ENCODE results near the gene ROBO2. TPM values are rescaled to one million over a fixed set of nuclear protein-coding genes. Genes with fewer than 3 reads are reported as not detected.

ROBO2 gene
- total RNA-seq, 1 donor from 2014 or later, result 8.9 TPM

- Histone ChIP-seq H3K27ac (ENCODE audit: low read depth, low read length) (no peak overlapping the region), H3K4me3 (ENCODE audit: low read length in 3 of 3) (no peak overlapping the region), H3K9me3 (ENCODE audit: control insufficient read depth in 3 of 3, low read length in 3 of 3) (no peaks in the 10 kb centered on the region), H3K36me3 (ENCODE audit: control insufficient read depth in 3 of 3, insufficient read depth in 3 of 3, low read length in 3 of 3) (no peaks in the 10 kb centered on the region), H3K9ac (ENCODE audit: low read depth in 1 of 3, low read length in 3 of 3) (no peak overlapping the region), H3K27me3 (ENCODE audit: control insufficient read depth in 3 of 3, insufficient read depth in 3 of 3, low read length in 3 of 3) (no peaks in the 10 kb centered on the region), H3K4me1 (ENCODE audit: control insufficient read depth in 3 of 3, insufficient read depth in 3 of 3, low read length in 3 of 3) (no peaks in the 10 kb centered on the region)
Observed at GRCh38 chr3:77588863-77589262, 549.0 kb downstream of the ROBO2 start.

GRCh38 chr3:77590191-77590590 is 550.3 kb downstream of the ROBO2 start:
- Histone ChIP-seq H3K9ac (ENCODE audit: low read depth in 1 of 3, low read length in 3 of 3) (no peak overlapping the region), H3K4me1 (ENCODE audit: control insufficient read depth in 3 of 3, insufficient read depth in 3 of 3, low read length in 3 of 3) (no peaks in the 10 kb centered on the region), H3K36me3 (ENCODE audit: control insufficient read depth in 3 of 3, insufficient read depth in 3 of 3, low read length in 3 of 3) (no peaks in the 10 kb centered on the region), H3K4me3 (ENCODE audit: low read length in 3 of 3) (no peak overlapping the region), H3K9me3 (ENCODE audit: control insufficient read depth in 3 of 3, low read length in 3 of 3) (no peaks in the 10 kb centered on the region), H3K27me3 (ENCODE audit: control insufficient read depth in 3 of 3, insufficient read depth in 3 of 3, low read length in 3 of 3) (no peaks in the 10 kb centered on the region), H3K27ac (ENCODE audit: low read depth, low read length) (no peak overlapping the region)

- Histone ChIP-seq H3K9ac (ENCODE audit: low read depth in 1 of 3, low read length in 3 of 3) (no peak overlapping the region), H3K27me3 (ENCODE audit: control insufficient read depth in 3 of 3, insufficient read depth in 3 of 3, low read length in 3 of 3) (no peaks in the 10 kb centered on the region), H3K27ac (ENCODE audit: low read depth, low read length) (no peak overlapping the region), H3K36me3 (ENCODE audit: control insufficient read depth in 3 of 3, insufficient read depth in 3 of 3, low read length in 3 of 3) (no peaks in the 10 kb centered on the region), H3K4me3 (ENCODE audit: low read length in 3 of 3) (no peak overlapping the region), H3K4me1 (ENCODE audit: control insufficient read depth in 3 of 3, insufficient read depth in 3 of 3, low read length in 3 of 3) (no peaks in the 10 kb centered on the region), H3K9me3 (ENCODE audit: control insufficient read depth in 3 of 3, low read length in 3 of 3) (no peaks in the 10 kb centered on the region)
Observed at GRCh38 chr3:77595371-77595870, 555.5 kb downstream of the ROBO2 start.

- Histone ChIP-seq H3K9me3 (ENCODE audit: control insufficient read depth in 3 of 3, low read length in 3 of 3) (no peaks in the 10 kb centered on the region), H3K4me1 (ENCODE audit: control insufficient read depth in 3 of 3, insufficient read depth in 3 of 3, low read length in 3 of 3) (no peaks in the 10 kb centered on the region), H3K4me3 (ENCODE audit: low read length in 3 of 3) (no peak overlapping the region), H3K9ac (ENCODE audit: low read depth in 1 of 3, low read length in 3 of 3) (no peak overlapping the region), H3K36me3 (ENCODE audit: control insufficient read depth in 3 of 3, insufficient read depth in 3 of 3, low read length in 3 of 3) (no peaks in the 10 kb centered on the region), H3K27ac (ENCODE audit: low read depth, low read length) (no peak overlapping the region), H3K27me3 (ENCODE audit: control insufficient read depth in 3 of 3, insufficient read depth in 3 of 3, low read length in 3 of 3) (no peaks in the 10 kb centered on the region)
Observed at GRCh38 chr3:77599948-77600347, 560.0 kb downstream of the ROBO2 start.

- H3K4me3 ChIP-seq (ENCODE audit: low read length in 3 of 3), result no peak overlapping the region
- H3K27me3 ChIP-seq (ENCODE audit: control insufficient read depth in 3 of 3, insufficient read depth in 3 of 3, low read length in 3 of 3), result no peaks in the 10 kb centered on the region
- no peaks in the 10 kb centered on the region for H3K36me3 ChIP-seq (ENCODE audit: control insufficient read depth in 3 of 3, insufficient read depth in 3 of 3, low read length in 3 of 3)
- H3K9ac ChIP-seq (ENCODE audit: low read depth in 1 of 3, low read length in 3 of 3), result no peak overlapping the region
- no peaks in the 10 kb centered on the region for H3K9me3 ChIP-seq (ENCODE audit: control insufficient read depth in 3 of 3, low read length in 3 of 3)
- no peaks in the 10 kb centered on the region for H3K4me1 ChIP-seq (ENCODE audit: control insufficient read depth in 3 of 3, insufficient read depth in 3 of 3, low read length in 3 of 3)
- H3K27ac ChIP-seq (ENCODE audit: low read depth, low read length), result no peak overlapping the region
Observed at GRCh38 chr3:77601823-77602415, 562.0 kb downstream of the ROBO2 start.

GRCh38 chr3:77602722-77603121 is 562.8 kb downstream of the ROBO2 start:
- Histone ChIP-seq H3K4me3 (ENCODE audit: low read length in 3 of 3) (no peak overlapping the region), H3K9ac (ENCODE audit: low read depth in 1 of 3, low read length in 3 of 3) (no peak overlapping the region), H3K9me3 (ENCODE audit: control insufficient read depth in 3 of 3, low read length in 3 of 3) (no peaks in the 10 kb centered on the region), H3K27ac (ENCODE audit: low read depth, low read length) (no peak overlapping the region), H3K36me3 (ENCODE audit: control insufficient read depth in 3 of 3, insufficient read depth in 3 of 3, low read length in 3 of 3) (no peaks in the 10 kb centered on the region), H3K4me1 (ENCODE audit: control insufficient read depth in 3 of 3, insufficient read depth in 3 of 3, low read length in 3 of 3) (no peaks in the 10 kb centered on the region), H3K27me3 (ENCODE audit: control insufficient read depth in 3 of 3, insufficient read depth in 3 of 3, low read length in 3 of 3) (no peaks in the 10 kb centered on the region)

GRCh38 chr3:77605308-77605707 is 565.4 kb downstream of the ROBO2 start:
- no peaks in the 10 kb centered on the region for H3K36me3 ChIP-seq (ENCODE audit: control insufficient read depth in 3 of 3, insufficient read depth in 3 of 3, low read length in 3 of 3)
- no peak overlapping the region for H3K4me3 ChIP-seq (ENCODE audit: low read length in 3 of 3)
- no peak overlapping the region for H3K9ac ChIP-seq (ENCODE audit: low read depth in 1 of 3, low read length in 3 of 3)
- no peak overlapping the region for H3K27ac ChIP-seq (ENCODE audit: low read depth, low read length)
- no peaks in the 10 kb centered on the region for H3K27me3 ChIP-seq (ENCODE audit: control insufficient read depth in 3 of 3, insufficient read depth in 3 of 3, low read length in 3 of 3)
- no peaks in the 10 kb centered on the region for H3K9me3 ChIP-seq (ENCODE audit: control insufficient read depth in 3 of 3, low read length in 3 of 3)
- no peaks in the 10 kb centered on the region for H3K4me1 ChIP-seq (ENCODE audit: control insufficient read depth in 3 of 3, insufficient read depth in 3 of 3, low read length in 3 of 3)

- no peaks in the 10 kb centered on the region for H3K27me3 ChIP-seq (ENCODE audit: control insufficient read depth in 3 of 3, insufficient read depth in 3 of 3, low read length in 3 of 3)
Observed at GRCh38 chr3:77605865-77606264, 566.0 kb downstream of the ROBO2 start.

GRCh38 chr3:77606372-77606771 is 566.5 kb downstream of the ROBO2 start:
- Histone ChIP-seq H3K27ac (ENCODE audit: low read depth, low read length) (no peak overlapping the region), H3K36me3 (ENCODE audit: control insufficient read depth in 3 of 3, insufficient read depth in 3 of 3, low read length in 3 of 3) (no peaks in the 10 kb centered on the region), H3K4me3 (ENCODE audit: low read length in 3 of 3) (no peak overlapping the region), H3K4me1 (ENCODE audit: control insufficient read depth in 3 of 3, insufficient read depth in 3 of 3, low read length in 3 of 3) (no peaks in the 10 kb centered on the region), H3K9ac (ENCODE audit: low read depth in 1 of 3, low read length in 3 of 3) (no peak overlapping the region), H3K9me3 (ENCODE audit: control insufficient read depth in 3 of 3, low read length in 3 of 3) (no peaks in the 10 kb centered on the region), H3K27me3 (ENCODE audit: control insufficient read depth in 3 of 3, insufficient read depth in 3 of 3, low read length in 3 of 3) (no peaks in the 10 kb centered on the region)

More at GRCh38 chr3:77605865-77606264, 566.0 kb downstream of the ROBO2 start:
- H3K4me1 ChIP-seq (ENCODE audit: control insufficient read depth in 3 of 3, insufficient read depth in 3 of 3, low read length in 3 of 3), result no peaks in the 10 kb centered on the region
- no peaks in the 10 kb centered on the region for H3K9me3 ChIP-seq (ENCODE audit: control insufficient read depth in 3 of 3, low read length in 3 of 3)
- H3K9ac ChIP-seq (ENCODE audit: low read depth in 1 of 3, low read length in 3 of 3), result no peak overlapping the region
- no peak overlapping the region for H3K4me3 ChIP-seq (ENCODE audit: low read length in 3 of 3)
- no peaks in the 10 kb centered on the region for H3K36me3 ChIP-seq (ENCODE audit: control insufficient read depth in 3 of 3, insufficient read depth in 3 of 3, low read length in 3 of 3)
- H3K27ac ChIP-seq (ENCODE audit: low read depth, low read length), result no peak overlapping the region

- H3K27ac ChIP-seq (ENCODE audit: low read depth, low read length), result no peak overlapping the region
Observed at GRCh38 chr3:77618686-77619085, 578.8 kb downstream of the ROBO2 start.

More at GRCh38 chr3:77618686-77619085, 578.8 kb downstream of the ROBO2 start:
- no peak overlapping the region for H3K4me3 ChIP-seq (ENCODE audit: low read length in 3 of 3)
- no peaks in the 10 kb centered on the region for H3K4me1 ChIP-seq (ENCODE audit: control insufficient read depth in 3 of 3, insufficient read depth in 3 of 3, low read length in 3 of 3)
- H3K9me3 ChIP-seq (ENCODE audit: control insufficient read depth in 3 of 3, low read length in 3 of 3), result no peaks in the 10 kb centered on the region
- H3K27me3 ChIP-seq (ENCODE audit: control insufficient read depth in 3 of 3, insufficient read depth in 3 of 3, low read length in 3 of 3), result no peaks in the 10 kb centered on the region
- no peaks in the 10 kb centered on the region for H3K36me3 ChIP-seq (ENCODE audit: control insufficient read depth in 3 of 3, insufficient read depth in 3 of 3, low read length in 3 of 3)
- H3K9ac ChIP-seq (ENCODE audit: low read depth in 1 of 3, low read length in 3 of 3), result no peak overlapping the region

All from skeletal muscle tissue (tissue), 4 donors.